Activated CD8-positive, alpha-beta memory T cell treated with anti-CD3 and anti-CD28 coated beads for 1 hour (primary cell): ENCODE results near the gene CSTPP1.

Experiments
- DNase-seq, 2 donors: peaks; one replicate each; pipeline ENCODE4 v3.0.0-alpha.2; 2020; ENCODE audit warnings: low read depth in 1 of 2; ENCODE audit errors: extremely low read depth in 1 of 2

CSTPP1 gene

DNA sequence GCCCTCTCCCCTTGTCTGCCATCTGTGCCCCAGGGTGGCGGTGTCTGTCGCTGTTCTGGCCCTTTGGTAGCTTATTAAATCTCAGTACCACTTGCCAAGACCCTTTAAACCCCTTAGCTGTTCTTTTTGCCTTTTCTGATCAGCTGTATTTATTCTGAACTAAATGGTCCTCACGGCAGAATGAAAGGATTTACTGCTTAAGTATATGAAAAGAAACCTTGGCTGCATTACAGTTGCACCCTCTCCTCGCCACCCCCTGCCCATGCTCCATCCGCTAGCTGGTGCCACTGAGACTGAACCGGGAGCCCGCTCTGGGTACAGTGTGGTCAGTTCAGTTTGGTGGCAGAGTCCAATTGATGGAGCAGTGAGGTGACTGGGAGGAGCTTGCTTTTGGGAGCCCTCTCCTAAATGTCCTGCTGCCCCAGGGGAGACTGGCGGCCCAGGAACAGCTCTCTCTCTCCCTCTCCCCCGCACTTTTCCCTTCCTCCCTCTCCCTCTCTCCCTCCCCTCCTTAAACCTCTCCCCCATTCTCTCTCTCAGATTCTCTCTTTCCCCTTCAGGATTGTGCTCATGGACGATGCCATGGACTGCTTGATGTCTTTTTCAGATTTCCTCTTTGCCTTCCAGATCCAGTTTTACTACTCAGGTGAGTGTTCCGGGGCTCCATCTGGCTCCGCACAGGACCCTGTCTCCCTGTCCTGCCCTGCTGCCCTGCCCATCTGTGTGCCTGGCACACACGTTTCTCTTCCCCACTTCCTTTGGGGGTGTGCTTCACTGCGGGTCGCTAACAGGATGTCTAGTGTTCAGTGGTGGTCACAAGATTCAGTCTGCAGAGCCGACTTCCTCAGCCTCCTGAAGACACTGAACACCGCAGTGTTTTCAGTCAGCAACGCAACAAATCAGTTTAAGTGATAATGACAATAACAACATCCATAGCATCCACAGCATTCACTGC is 218.3 kb downstream of the CSTPP1 start:
- DNase-seq, result no peak

GRCh38 chr11:47155879-47156278 is 219.3 kb downstream of the CSTPP1 start:
- no peak for DNase-seq

DNA sequence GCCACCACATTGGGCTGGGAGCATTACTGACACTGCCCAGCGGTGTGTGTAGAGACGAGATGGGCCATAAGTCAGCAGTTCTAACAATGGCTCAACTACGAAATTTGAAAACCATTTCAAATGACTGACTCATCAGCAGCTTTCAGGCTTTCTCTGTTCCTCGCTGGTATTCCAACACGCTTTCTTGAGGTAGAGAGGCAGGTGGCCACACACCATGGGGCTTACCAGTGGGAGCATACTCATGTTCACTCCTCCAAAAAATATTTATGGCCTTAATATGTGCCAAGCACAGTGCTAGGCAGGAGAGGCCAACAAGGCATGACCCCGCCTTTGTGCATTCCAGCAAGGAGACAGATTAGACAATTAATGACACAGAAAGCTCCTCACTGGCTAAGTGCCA is 219.8 kb downstream of the CSTPP1 start:
- DNase-seq, result no peak

- no peak for DNase-seq
These were observed 220.4 kb downstream of the CSTPP1 start for GRCh38 chr11:47156951-47157350.

- DNase-seq, result no peak
These were observed 221.2 kb downstream of the CSTPP1 start for GRCh38 chr11:47157805-47158204.

DNA sequence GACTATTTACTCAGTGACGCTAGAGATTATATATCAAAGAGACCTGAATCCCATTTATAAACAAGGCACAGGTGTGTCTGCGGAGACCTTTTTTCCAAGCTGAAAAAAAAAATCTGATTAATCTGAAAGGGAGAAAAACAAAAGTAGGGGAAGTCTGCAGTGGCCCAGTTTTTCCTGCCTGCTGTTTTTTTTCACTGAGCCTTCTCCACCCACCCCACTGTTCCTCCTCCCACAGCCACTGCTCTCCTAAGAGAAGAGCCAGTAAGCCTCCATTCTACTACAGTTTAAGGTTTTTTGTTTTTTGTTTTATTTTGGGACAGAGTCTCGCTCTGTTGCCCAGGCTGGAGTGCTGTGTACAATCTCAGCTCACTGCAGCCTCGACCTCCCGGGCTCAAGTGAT is 221.7 kb downstream of the CSTPP1 start:
- no peak for DNase-seq

DNA sequence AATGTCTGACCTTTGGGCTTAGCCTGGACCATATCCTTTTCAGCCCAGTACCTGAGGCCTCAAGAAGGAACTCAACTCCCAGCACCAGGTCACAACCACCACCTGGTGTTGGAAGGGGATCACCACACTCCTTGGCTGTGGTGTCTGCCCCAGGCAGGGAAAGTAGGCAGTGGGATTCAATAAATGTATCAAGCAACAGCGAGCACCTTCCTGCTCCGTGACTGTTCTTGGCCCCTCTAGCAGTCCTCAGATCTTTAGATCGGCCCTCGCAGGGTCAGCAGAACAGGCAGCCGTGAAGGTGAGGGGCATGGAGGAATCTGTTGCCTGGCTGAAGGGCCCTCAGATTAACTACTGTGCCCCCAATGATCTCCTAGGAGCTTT is 224.2 kb downstream of the CSTPP1 start:
- DNase-seq, result no peak

GRCh38 chr11:47161134-47161854 is 224.7 kb downstream of the CSTPP1 start:
- peak in 1 of 2 donors; percentile 41 for DNase-seq

DNA sequence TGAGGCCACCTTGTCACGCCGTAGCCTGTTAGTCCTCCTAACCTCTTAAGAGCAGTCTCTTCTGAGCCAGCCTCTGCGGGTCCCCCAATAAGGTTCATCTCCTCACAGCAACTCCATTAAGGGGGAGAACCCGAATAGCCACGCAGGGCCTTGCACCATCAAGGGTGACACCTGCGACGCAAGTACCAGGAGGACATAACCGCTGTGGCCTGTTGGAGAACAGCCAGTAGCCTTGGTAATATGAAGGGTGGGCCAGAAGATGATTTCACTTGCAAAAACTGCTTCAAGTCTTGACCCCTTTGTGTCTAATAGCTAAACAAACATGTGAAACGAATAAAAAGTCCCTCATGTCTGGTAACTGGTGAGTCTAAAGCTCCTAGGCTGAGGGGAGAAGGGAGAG is 225.3 kb downstream of the CSTPP1 start:
- DNase-seq, result no peak

- DNase-seq, result no peak
These were observed 225.9 kb downstream of the CSTPP1 start for GRCh38 chr11:47162426-47162825.

DNA sequence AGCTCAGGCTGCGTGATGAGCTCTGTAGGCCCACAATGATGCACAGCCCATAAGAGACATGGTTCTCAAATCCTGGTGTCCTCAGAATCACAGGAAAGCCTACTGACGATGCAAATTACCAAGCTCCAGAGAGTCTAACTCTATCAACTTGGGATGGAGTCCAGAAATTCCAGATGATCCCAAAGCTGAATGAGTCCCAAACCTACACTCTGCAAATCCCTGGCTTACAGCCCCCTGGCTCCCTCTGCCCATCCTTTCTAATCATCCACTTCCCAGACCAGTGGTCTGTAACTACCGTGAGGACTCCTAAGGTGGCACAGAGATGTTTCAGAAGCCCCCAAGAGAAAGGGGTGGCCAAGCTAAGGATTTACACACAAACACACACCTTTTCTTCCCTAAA is 226.6 kb downstream of the CSTPP1 start:
- no peak for DNase-seq

DNA sequence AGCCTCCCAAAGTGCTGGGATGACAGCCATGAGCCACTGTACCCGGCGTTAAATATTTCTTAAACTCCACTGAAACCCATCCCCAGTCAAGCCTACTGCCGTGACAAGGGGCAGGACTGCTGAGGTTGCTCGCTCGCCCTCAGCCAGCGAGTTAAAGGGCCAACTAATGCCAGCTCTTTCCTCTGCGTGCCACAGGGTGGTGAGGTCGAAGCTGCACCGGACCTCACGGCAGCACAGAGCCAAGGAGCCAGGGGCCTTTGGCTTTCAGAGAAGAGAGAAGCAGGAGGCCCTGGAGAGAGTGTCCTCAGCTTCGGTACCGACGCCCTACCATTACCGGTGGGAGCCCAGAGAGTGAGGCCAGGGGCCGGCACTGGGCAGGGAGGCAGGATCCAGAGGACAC is 227.3 kb downstream of the CSTPP1 start:
- DNase-seq, result no peak

DNA sequence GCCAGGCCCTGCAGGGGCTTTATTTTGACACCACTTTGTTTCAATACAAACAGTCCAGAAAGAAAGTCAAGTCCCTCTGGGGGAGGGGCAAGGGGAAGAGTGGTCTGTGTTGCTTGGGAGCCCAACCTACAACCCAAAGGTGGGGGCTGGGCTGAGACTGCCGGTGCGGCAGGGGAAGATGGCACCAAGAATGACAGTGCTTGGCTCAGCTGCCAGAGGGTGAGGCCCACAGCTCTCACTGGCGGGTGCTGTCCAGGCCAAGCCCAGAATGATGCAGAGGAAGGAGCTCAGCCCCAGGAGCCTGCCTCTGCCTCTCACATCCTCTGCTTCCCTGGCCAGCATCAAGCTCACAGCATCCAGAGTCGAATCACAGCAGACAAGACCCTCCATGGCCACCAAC is 227.8 kb downstream of the CSTPP1 start:
- DNase-seq, result no peak

- no peak for DNase-seq
These were observed 228.8 kb downstream of the CSTPP1 start for GRCh38 chr11:47165253-47165840.

DNA sequence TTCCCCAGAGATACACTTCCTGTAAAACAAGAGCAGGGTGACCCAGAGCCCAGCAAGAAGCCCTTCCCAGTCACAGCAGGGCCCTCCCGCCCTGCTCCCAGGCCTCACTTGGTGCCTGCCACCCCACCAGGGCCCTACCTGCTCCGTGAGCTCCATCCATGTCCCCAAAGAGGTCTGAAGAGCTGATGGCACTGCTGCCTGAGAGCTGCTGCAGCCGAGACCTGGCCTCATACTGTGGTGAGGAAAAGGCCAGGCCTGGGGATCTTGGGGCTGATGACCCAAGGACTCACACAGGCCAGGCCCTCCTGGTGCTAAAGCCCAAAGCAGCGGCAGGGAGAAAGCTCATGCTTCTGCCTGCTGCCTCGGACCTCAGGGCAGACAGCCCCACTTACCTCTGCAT is 229.8 kb downstream of the CSTPP1 start:
- no peak for DNase-seq

GRCh38 chr11:47171061-47171838 is 234.7 kb downstream of the CSTPP1 start:
- no peak for DNase-seq

GRCh38 chr11:47171856-47172255 is 235.3 kb downstream of the CSTPP1 start:
- DNase-seq, result no peak

DNA sequence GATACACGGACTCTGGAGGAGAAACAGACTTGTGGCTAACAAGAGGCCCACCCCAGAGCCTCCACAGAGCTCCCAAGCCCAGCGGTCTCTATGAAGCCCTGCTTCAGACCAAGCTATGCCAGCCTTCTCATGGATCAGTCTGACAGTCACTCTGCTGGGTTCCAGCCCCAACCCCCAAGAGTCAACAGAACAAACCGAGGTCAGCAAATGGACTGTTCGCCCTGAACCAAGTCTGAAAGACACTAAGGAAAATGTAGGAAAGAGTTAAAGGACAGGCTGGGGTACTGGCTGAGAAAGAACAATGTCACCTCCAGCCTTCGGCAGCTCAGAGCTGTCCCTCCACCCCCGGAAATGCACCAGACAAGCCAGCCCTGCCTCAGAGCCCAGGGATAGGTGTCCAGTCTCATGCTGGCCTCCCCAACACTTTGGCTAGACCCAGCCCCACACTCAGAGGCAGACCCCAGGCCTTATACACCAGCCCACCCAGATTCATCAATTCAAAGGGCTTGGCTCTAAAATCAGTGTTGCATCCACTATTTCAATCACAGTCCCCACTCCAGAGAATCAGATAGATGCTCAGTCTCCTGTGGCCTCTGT is 236.3 kb downstream of the CSTPP1 start:
- no peak for DNase-seq

GRCh38 chr11:47175746-47176327 is 239.3 kb downstream of the CSTPP1 start:
- DNase-seq, result no peak
